Stimulated activated CD4-positive, alpha-beta T cell treated with anti-CD3 and anti-CD28 coated beads, Interleukin-1b, Interleukin-23, amount 100 ng/mL, for 1 hour (primary cell): ENCODE data around the gene DNAJA3.
A peak's percentile ranks its signal among the peaks of the same experiment; 100 is the strongest.
"Not testable (repeated sequence)": the region's sequence is repeated elsewhere in the genome, so short reads cannot be mapped to it uniquely, and the experiment has no call there.

ENCODE experiments used
- DNase-seq, 2 donors: peaks; one replicate each; pipeline ENCODE4 v3.0.0-alpha.2; 2020; ENCODE audit warnings: low read depth in 2 of 2

The DNAJA3 gene

DNA sequence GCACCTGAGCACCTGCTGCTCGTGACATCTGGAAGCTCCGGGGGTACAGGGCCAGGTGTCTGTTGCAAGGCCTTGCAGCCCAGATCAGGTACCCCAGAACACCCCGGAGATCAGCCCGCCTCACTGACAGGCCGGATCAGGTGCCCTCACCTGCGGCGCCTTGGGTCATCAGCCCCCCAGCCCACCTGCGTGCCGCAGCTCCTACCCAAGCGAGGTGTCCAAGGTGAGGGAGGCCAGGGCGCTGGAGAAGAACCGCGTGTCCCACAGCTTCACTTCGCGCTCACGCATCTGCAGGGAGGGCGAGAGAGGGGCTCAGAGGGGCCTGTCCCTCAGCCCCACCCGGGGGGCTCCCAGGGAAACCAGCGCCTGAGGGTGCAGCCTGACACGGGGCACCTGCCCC is 37.9 kb upstream of the DNAJA3 start:
- no peak for DNase-seq

DNA sequence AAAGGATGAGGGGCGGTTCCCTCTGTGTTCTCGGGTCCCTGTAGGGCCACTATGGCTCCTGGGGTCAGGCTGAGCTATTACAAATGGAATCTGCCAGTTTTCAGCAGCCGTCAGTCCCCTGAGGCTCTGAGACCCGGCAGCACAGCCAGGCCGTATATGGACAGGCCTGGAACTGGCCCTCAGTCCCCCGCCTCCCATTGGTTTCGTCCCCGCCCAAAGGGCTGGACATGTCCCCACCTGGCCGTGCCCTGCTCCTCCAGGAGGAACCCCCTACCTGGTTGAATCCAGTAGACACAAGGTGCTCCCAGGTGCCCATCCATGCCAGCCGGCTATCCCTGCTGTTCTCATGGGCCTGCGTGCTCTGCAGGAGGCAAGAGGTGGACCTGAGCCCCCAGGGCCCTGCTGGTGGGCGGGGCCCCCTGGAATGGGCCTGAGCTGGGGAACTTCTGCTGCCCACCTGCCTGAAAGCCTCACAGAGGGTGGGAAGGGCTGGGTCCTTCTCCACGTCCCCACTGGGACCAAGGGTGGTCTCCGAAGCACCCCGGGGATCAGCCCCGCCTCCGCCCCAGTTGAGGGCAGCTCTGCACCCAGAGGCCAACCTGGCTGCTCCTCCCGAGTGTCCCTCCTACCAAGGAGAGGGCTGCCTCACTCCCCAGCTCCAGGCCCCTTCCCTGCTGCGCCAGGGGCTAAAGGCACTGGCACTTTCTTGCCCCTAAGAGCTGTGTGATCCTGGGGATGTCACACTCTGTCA is 37.2 kb upstream of the DNAJA3 start:
- no peak for DNase-seq

DNA sequence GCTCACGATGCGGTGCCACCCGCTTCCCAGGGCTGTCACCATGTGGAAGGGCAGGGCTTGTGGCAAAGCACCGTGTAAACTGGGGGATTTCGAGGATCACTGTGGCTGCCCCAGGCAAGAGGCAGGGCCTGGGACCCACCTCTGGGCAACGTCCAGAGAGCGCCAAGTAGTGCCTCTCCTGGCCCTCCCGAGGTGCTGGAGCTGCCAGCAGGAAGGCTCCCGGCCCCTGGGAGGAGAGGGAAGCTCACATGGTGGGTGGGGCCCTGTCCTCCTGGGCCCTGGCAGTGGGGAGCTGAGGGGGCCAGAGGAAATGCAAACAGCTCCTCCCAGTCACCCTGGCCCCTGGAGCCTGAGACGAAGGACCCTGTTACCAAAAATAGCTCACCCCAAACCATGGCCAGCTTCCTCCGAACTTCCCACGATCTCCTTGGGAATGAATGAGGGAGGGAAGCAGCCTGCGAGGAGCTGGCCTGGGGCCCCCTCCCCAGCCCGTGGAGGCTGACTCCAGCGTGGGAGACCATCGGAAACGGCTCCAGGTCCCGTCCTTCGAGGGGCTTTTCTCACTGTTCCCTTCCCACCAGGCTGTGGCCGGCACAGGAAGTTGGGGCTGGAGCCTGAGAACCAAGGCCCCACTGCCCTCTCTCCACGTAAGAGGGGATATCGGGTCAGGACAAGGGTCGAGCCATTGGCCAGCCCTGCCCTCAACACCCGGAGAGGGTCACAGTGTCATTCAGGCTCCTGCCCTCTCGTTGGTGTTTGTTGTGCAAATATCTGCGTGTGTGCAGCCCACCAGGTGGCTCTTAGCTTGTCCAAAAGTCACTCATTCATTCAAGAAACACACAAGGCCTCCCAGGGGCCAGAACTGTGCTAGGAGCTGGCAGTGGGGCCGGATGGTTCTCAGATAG is 36.4 kb upstream of the DNAJA3 start:
- DNase-seq: no peak

DNA sequence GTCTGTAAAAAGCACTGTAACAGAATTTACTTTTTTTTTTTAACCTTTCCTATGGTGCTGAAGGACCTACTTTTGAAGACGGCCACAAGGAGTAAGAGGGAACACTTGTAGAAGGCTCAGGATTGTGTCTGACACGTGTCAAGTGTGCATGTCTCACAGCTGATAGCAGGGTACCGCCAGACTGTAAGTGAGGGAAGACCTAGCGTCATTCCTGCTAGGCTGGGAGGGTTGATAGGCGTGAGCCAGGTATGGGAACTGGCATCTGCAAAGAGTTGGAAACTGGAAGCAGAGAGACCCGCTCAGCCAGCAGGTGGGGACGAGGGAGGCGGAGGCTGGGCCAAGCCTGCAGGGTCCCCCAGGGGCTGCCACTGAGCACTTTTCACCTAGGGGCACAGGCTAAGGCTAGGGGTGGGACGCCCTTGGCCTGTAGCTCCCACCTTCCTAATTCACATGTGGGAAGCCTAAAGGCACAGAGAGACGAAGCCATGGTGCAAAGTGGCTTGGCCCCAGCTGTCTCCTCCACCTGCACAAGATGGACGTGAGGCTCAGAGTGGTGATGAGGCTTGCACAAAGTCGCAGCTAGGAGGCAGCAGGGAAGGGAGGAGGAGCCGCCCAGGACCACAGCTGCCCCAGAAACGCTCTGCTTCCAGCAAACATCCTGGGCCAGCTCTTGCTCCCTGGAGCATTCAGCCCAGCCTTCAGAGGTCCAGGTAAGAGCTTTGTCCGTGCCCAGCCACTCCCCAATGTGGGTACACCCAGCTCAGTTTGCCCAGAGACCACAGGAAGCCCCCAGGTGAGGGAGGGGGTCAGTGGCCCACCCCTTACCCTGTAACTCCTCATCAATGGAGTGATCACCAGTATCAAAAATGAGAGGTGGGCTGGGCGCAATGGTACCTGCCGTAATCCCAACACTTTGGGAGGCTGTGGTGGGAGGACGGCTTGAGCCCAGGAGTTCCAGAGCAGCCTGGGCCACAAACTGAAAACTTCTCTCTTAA is 35.1 kb upstream of the DNAJA3 start:
- DNase-seq: no peak

DNA sequence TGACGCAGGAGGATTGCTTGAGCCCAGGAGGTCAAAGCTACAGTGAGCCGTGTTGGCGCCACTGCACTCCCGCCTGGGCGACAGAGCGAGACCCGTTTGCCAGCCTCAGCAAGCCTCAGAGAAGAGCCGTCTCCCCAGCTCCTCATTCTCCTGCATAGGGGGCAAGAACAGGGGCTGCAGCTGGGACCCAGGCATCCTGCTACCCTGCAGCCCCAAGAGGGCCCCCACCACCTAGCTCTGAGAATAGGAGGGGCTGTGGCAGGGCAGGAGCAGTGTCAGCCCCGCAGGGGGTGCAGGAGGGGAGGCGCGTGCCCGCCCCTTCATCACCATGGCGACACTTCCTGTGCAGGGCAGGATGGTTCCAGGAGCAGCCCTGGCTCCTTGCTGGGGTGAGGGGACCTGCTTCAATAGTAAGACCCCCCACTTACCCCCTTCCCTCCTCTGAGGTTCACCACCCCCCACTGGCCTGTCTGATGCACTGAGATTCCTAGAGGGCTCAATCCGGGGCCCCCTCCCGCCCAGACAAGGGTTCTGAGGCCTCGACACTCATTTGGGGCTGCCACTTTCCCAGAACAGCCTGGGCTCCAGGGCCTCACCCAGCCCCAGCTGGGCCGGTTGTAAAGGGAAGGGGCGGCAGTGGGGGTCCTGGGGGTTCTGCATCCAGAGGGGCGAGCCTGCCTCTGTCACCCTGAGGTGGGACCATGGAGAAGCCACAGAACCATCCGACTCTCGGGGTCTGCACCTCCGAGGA is 33.9 kb upstream of the DNAJA3 start:
- no peak for DNase-seq

DNA sequence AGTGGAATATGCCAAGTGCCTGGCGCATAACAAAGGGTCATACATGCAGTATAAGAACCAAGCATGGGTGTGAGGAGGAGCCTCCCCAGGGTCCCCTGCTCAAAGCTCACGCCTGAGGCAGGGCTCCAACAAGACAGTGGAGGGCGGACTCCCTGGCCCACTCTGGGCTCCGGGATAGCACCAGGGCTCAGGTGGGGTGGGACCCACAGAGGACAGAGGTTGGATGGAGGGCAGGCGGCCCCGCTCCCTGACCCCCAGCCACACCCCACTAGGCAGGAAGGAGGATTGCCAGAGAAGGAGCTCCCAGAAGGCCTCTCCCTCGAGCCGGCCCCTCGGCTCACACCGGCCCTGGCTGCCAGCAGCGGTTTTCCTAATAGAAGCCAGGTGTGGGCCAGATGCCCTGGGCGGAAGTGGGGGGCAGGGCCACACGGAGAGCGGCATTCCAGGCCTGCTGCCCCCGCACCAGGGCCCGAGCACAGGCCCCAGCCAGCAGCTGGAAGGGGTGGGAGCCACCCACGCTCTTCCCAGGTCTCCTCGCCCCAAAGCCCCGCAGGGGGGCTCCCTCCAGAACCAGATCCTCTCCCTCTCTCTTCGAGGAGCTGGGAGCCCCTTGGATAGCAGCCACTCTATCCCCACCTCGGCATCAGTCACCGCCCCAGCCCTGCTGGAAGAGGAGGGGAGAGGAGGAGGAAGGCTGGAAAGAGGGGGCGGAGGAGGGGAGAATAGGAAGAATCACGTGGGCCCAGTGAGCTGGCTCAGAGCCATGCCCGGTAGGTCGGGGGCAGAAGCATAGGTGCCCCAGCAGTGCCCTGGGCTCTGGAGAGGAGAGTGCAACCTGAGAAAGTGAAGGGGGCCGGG is 33.1 kb upstream of the DNAJA3 start:
- DNase-seq: no peak

DNA sequence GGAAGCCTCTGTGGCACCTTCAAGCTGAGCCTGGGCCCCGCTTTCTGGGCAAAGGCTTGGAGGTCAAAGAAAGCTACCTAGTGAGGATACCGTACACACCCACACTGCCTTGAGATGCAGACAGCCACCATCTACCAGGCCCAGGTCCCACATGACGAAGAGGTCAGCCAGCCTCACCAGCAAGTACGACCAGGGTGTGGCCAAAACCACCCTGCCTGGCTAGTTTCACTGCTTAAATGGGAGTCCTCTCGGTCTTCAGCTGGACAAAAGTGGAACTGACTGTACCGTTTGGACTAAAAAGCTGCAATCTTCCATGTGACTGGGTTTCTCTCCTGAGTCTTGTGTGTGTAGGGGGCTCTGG is 32.4 kb upstream of the DNAJA3 start:
- DNase-seq: no peak

DNA sequence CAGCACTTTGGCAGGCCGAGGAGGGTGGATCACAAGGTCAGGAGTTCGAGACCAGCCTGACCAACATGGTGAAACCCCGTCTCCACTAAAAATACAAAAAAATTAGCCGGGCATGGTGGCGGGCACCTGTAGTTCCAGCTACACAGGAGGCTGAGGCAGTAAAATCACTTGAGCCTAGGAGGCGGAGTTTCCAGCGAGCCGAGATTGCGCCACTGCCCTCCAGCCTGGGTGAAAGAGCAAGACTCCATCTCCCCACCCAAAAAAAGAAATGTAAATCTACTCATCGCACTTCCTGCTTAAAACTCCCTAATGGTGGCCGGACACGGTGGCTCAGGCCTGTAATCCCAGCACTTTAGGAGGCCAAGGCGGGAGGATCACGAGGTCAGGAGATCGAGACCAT is 31.8 kb upstream of the DNAJA3 start:
- DNase-seq: not testable (repeated sequence)

DNA sequence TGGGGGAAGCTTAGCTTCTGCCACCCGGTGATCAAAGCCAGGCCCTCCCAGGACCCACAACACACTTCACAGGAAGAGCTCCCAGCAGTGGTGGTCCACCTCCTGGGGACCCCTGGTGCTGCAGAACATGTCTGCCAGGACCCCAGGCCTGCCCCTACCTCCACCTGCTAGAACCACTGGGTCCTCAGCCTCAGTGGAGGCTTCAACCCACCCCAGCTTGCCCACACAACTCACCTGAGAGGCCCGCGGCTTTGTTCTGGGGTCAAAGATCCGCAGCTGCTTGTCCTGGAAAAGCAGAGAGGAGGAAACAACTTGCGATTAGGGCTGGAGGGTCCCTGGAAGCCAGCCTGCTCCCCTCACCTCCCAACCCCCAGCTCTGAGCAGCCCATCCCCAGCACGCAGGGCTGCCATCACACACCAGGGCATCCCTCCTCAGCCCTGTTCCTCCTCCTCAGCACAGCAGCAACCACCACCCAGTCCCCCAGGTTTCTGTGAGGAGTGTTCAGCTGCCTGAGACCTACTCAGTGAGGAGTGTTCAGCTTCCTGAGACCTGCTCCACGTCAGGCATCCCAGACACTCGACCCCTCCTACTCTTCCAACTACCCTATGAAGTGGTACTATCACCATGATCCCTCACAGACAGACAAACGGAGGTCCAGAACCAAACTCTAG is 30.5 kb upstream of the DNAJA3 start:
- DNase-seq: no peak

DNA sequence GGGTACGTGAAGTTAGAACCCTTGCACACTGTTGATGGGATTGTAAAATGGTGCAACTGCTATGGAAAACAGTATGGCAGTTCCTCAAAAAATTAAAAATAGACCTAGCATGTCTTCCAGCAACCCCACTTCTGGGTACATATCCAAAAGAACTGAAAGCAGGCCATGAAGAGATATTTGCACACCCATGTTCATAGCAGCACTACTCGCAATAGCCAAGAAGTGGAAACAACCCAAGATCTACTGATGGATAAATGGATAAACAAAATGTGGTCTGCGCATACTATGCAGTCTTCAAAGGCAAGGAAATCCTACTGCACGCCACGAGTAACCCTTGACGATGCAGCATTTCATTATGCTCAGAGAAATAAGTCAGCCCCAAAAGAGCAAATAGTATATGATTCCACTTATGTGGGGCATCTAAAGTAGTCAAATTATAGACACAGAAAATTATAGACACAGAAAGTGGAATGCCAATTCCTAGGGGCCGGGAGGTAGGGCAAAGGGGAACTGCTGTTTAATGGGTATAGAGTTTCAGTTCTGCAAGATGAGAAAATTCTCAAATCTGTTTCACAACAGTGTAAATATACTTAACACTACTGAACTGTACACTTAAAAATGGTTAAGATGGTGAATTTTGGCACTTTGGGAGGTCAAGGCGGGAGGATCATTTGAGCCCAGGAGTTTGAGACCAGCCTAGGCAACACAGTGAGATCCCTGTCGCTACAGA is 26.5 kb upstream of the DNAJA3 start:
- DNase-seq: no peak

DNA sequence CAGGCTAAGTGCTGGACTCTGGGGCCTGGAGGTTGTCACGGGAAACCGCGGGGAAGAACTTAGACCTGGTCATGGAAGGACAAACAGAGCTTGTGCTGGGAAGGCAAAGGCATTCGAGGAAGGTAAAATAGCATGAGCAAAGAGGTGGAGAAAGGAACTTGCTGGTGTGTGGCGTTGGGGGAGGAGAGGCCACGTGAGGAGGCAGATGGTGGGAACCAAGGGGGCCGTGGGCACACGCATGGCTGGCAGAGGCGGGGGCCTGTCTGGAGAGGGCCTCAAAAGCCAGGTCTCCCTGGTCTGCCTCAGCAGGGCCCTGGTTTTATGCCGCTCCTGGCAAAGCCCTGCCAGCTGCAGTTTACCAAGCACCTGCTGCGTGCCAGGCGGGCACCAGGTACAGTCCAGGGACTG is 24.6 kb upstream of the DNAJA3 start:
- no peak for DNase-seq

DNA sequence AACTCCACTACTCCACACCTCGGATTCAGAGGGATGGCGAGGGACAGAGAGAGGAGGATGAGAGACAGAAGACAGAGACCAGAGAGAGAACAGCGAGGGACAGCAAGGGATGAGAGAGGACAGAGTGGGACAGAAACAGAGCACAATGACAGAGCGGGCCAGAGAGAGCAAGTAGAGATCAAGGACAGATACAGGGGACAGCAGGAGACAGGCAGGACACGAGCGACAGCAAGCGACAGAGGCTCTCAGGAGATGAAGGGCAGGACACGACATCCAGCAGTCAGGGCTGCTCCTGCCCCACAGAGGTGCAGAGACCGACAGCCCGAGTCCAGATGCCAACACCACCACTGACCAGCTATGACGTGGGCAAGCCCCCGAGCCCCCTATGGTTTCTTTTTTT is 24.2 kb upstream of the DNAJA3 start:
- no peak for DNase-seq

DNA sequence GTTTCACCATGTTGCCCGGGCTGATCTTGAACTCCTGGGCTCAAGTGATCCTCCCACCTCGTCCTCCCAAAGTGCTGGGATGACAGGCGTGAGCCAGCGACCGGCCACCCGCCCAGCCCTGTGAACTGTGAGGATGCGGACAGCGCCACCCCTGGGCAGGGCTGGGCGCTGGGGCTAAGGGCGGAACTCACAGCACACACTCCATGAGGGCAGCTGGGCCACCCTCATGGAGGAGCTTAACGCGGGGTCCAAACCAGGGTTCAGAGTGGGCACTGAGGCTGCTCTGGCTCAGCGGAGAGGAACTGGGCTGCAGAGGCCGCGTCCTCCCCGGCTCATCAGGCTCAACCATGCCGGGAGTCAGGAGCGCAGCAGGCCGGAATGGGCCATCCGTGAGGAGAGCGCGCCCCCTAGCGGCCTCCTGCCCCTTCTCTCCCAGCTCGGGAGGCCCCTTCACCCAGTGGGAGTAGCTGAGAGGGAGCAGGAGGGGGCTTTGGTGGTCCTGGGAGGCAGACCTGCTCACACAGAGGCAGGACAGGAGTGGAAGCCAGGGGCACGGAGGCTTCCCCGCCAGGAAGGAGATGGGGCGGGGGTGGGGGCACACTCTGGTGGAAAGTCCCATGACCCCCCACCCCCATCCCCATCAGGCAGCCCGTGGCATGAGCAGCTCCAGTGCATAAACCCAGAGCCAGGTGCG is 23.1 kb upstream of the DNAJA3 start:
- peak; percentile 31 to 50 for DNase-seq

DNA sequence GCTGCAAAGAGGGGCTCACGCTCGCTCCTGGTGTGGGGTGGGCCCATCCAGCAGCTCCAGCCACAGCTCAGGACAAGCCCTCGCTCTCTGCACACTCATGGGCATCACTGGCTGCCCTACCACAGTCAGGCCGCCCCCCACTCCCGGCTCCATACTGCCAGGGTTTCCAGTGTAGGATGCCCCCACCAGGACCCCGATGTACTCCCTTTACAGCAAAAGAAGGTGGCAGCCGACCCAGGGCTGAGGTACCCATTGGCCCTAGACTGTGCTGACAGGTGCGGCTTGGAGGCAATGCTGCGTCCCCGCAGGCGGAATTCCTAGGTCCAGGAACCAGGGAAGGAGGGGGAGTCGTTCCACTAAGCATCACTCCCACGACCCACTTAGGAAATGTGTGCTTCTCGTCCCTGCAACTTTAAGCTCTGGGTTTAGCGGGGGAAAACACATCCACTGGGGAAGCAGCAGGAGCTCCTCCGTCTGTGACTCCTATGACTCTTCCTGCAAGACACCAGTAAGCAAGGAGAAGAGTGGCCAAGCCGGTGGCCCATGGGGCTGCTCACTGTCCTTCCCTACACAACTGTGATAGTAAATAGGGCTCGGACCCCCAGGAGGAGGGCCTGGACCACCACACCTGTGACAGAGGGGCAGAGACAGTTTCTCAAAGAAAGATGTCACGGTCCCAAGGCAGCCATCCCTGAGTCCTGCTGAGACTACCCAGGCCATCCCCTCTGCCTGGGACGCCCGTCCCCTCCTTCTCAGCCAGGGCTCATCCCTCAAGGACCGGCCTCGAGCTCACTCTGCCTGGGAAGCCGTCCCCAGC is 22.3 kb upstream of the DNAJA3 start:
- DNase-seq: no peak

DNA sequence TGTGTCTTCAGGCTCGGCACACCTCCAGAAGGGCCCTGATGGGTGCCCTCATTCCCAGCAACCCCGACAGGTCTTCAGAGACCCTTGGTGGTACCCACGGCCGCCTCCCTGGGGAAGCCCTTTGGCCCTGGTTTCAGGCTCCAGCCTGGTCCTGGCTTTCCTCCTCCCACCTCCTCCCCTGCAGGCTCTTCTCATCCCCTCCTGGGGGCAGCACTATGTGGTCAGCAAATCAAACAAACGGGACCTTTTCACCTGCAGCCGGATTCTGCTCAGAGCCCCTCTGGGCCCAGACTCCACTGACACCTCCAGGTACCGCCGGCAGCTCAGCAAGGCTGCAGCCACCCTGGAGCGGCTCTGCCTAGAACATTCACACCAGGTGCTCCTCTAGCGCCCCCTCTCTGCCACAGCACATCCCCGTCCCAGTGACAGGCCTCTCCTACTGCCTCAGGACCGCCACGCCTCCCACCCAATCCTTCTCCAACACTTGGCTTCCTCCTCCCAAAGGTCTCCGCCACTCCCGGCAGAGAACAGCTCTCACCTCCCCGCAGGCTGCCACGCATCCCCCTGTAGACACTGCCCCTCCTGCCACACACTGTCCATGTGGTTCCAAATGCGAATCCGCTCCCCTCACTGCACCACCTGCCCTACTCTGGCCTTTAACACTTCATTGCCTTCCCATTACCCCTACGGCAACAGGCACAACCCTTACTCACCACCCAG is 21.3 kb upstream of the DNAJA3 start:
- DNase-seq: no peak

DNA sequence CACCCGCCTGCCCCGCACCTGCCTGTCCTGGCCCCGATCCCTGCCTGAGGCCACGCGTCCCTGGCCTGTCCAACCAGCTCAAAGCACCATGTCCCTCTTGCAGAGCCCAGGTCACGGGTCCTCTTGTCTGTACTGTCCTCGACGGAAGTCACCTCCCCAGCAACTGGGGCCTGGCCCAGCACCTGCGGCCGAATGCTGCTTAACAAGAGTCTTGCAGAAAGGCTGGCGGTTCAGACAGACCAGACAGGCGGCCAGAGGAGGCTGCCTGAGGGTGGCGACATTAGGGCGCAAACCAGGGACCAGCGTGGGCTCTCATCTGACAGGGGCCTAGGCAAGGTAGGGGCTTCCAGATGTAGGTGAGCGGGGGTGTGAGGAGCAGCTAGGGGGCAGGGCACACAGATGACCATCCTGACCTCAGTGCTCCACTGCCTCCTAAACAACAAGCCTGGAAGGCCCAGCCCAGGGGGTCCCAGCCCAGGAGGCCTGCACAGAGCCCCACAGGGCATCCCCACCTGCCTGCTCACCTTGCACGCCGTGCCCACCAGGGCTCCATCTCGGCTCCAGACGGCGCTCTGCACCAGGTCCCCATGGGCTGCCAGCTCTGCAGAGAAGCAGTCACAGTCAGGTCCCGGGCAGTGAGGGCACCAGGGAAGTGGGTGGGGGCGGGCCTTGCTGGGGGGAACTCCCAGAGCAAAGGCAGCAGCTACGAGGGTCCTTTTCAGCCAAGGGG is 20.5 kb upstream of the DNAJA3 start:
- no peak for DNase-seq
